GM12878 (cell line): ENCODE measurements around the gene TMEM266. TPM values are rescaled to one million over a fixed set of nuclear protein-coding genes. Genes with fewer than 3 reads are reported as not detected.

Experiments
- ATAC-seq: fragments of 200-7000 bp; cut with Tn5 transposase; 3 replicates; pipeline ENCODE4 v1.9.1; 2020; ENCODE audit warnings: mild to moderate bottlenecking, moderate library complexity
- BruUV-seq: library from RNA; stranded (reverse); fragments of 400-500 nt; replicated peaks from 2 replicates; lab custom pipeline; 2021; lab: Mats Ljungman, UMichigan
- CTCF ChIA-PET: fragments of 300-600 bp; sonication (Branson Sonifier 250); formaldehyde crosslinking; extraction: SDS; loops from one replicate; lab custom pipeline; 2021; ENCODE audit warnings: inconsistent platforms; lab: Yijun Ruan, JAX
- POLR2A ChIA-PET: fragments of 350-600 bp; formaldehyde crosslinking; extraction: SDS; loops from one replicate; lab custom pipeline; 2021; ENCODE audit warnings: inconsistent platforms; lab: Charles Lee
- RAD21 ChIA-PET: fragments of 300-600 bp; sonication (Branson Sonifier 250); formaldehyde crosslinking; loops from one replicate; lab custom pipeline; 2023; ENCODE audit warnings: antibody characterized with exemption; ENCODE audit not compliant: unreplicated experiment; lab: Charles Lee
- SMC1A ChIA-PET: fragments of 300-600 bp; sonication (Branson Sonifier 250); formaldehyde crosslinking; loops from one replicate; lab custom pipeline; 2023; ENCODE audit not compliant: unreplicated experiment, uncharacterized antibody; lab: Charles Lee
- DNase-seq: peaks from one replicate; pipeline ENCODE4 v3.0.0-alpha.2; 2011; ENCODE audit warnings: low read depth, low spot score
- FAIRE-seq: peaks from 3 replicates; lab custom pipeline; 2011; peaks lifted over from hg19 to GRCh38; lab: Jason Lieb, UNC
- H2AFZ ChIP-seq: 2 replicates; pipeline ENCODE4 v1.6.0; 2011; ENCODE audit warnings: low read depth, low read length, control low read depth; ENCODE audit not compliant: control insufficient read depth
- H3K27ac ChIP-seq: 2 replicates; pipeline ENCODE4 v1.5.1; 2011; ENCODE audit warnings: control low read depth; ENCODE audit not compliant: control insufficient read depth, insufficient read depth
- H3K27me3 ChIP-seq, 2 experiments: replicated peaks in 1 of 2; 2 replicates each; pipeline versions ENCODE4 v1.6.0 to v1.6.1; 2011; ENCODE audit warnings: low read length in 1 of 2; ENCODE audit not compliant: control insufficient read depth in 2 of 2, insufficient read depth in 2 of 2
- H3K36me3 ChIP-seq, 2 experiments: 2 replicates each; pipeline ENCODE4 v1.5.1; 2011; ENCODE audit warnings: low read length in 1 of 2; ENCODE audit not compliant: control insufficient read depth in 2 of 2, insufficient read depth in 2 of 2
- H3K4me1 ChIP-seq: 2 replicates; pipeline ENCODE4 v1.6.1; 2011; ENCODE audit warnings: mild to moderate bottlenecking, low read length, moderate library complexity, mixed read lengths; ENCODE audit not compliant: control insufficient read depth, insufficient read depth
- H3K4me2 ChIP-seq: 2 replicates; pipeline ENCODE4 v1.6.0; 2011; ENCODE audit warnings: control low read depth; ENCODE audit not compliant: control insufficient read depth, insufficient read depth
- H3K4me3 ChIP-seq: fragments of 200-600 bp; sonication (generic); 2 replicates; pipeline ENCODE4 v1.5.1; 2016
- H3K79me2 ChIP-seq: 2 replicates; pipeline ENCODE4 v1.6.0; 2011; ENCODE audit warnings: low read length; ENCODE audit not compliant: control insufficient read depth, insufficient read depth
- H3K9ac ChIP-seq: 2 replicates; pipeline ENCODE4 v1.8.0; 2011; ENCODE audit warnings: low read length, control low read depth, mixed read lengths; ENCODE audit not compliant: control insufficient read depth, insufficient read depth
- H3K9me3 ChIP-seq: replicated peaks from 3 replicates; pipeline ENCODE4 v1.5.1; 2011; ENCODE audit warnings: mild to moderate bottlenecking, low read length; ENCODE audit not compliant: control insufficient read depth, insufficient read depth
- H4K20me1 ChIP-seq: 2 replicates; pipeline ENCODE4 v1.6.0; 2011; ENCODE audit not compliant: control insufficient read depth, insufficient read depth
- ASH2L ChIP-seq: fragments of 300-600, 200-600 bp; sonication (generic); IDR thresholded peaks from 2 replicates; pipeline ENCODE4 v1.6.1; 2017; ENCODE audit warnings: low read depth, mild to moderate bottlenecking, borderline replicate concordance
- ATF7 ChIP-seq: fragments of 450-650 bp; IDR thresholded peaks from 2 replicates; pipeline ENCODE4 v1.6.1; 2016; ENCODE audit warnings: low read depth, mild to moderate bottlenecking
- BCL3 ChIP-seq: IDR thresholded peaks from 2 replicates; pipeline ENCODE4 v1.6.1; 2011; ENCODE audit warnings: borderline replicate concordance, low read depth, mild to moderate bottlenecking, moderate library complexity, low read length; ENCODE audit not compliant: insufficient read depth, poor library complexity, severe bottlenecking
- E4F1 ChIP-seq: fragments of 450-650 bp; IDR thresholded peaks from 2 replicates; pipeline ENCODE4 v1.6.1; 2018; ENCODE audit warnings: borderline replicate concordance, mild to moderate bottlenecking; ENCODE audit not compliant: partially characterized antibody
- JUND ChIP-seq: IDR thresholded peaks from 2 replicates; pipeline ENCODE4 v1.6.1; 2012; ENCODE audit warnings: low read depth, mild to moderate bottlenecking, low read length, improper control_type of control experiment, moderate library complexity
- NFIC ChIP-seq: IDR thresholded peaks from 2 replicates; pipeline ENCODE4 v1.6.1; 2012; ENCODE audit warnings: low read depth, mild to moderate bottlenecking, inconsistent platforms, low read length, moderate library complexity
- NRF1 ChIP-seq: conservative IDR thresholded peaks from 2 replicates; pipeline ENCODE4 v1.6.1; 2011; ENCODE audit warnings: mild to moderate bottlenecking, low read depth, low read length, improper control_type of control experiment
- RBBP5 ChIP-seq: fragments of 200-600 bp; sonication (generic); conservative IDR thresholded peaks from 2 replicates; pipeline ENCODE4 v1.6.1; 2016
- SIN3A ChIP-seq: IDR thresholded peaks from 2 replicates; pipeline ENCODE4 v1.6.1; 2012; ENCODE audit warnings: low read depth, low read length, improper control_type of control experiment
- SMARCA5 ChIP-seq: fragments of 450-650 bp; IDR thresholded peaks from 2 replicates; pipeline ENCODE4 v1.6.1; 2017; ENCODE audit warnings: mild to moderate bottlenecking
- SP1 ChIP-seq: IDR thresholded peaks from one replicate; pipeline ENCODE4 v1.6.1; 2011; ENCODE audit warnings: low read depth, low read length
- TAF1 ChIP-seq: IDR thresholded peaks from 2 replicates; pipeline ENCODE4 v1.6.1; 2011; ENCODE audit warnings: mild to moderate bottlenecking, low read depth, low read length, borderline replicate concordance
- TCF3 ChIP-seq: IDR thresholded peaks from 2 replicates; pipeline ENCODE4 v1.6.1; 2012; ENCODE audit warnings: low read depth, mild to moderate bottlenecking, low read length, borderline replicate concordance; ENCODE audit not compliant: insufficient read depth
- YY1 ChIP-seq: IDR thresholded peaks from 2 replicates; pipeline ENCODE4 v1.6.1; 2011; ENCODE audit warnings: low read depth, mild to moderate bottlenecking, low read length
- ZNF687 ChIP-seq: fragments of 450-650 bp; IDR thresholded peaks from 2 replicates; pipeline ENCODE4 v1.6.1; 2017; ENCODE audit warnings: mild to moderate bottlenecking, moderate library complexity
- ZSCAN29 ChIP-seq: fragments of 450-650 bp; IDR thresholded peaks from 2 replicates; pipeline ENCODE4 v1.6.1; 2017; ENCODE audit warnings: mild to moderate bottlenecking, moderate library complexity
- WGBS: methylation state at CpG from one replicate; pipeline ENCODE4 v1.1.6; 2016; ENCODE audit warnings: low lambda C conversion rate; ENCODE audit not compliant: insufficient replicate concordance, insufficient coverage; ENCODE audit errors: missing lambda C conversion rate; 5-methylcytosine and 5-hydroxymethylcytosine counted together
- in situ Hi-C: fragments of 300-500 bp; cut with MboI; formaldehyde crosslinking; loops from 9 replicates; pipeline ENCODE4 v1.14.3; 2018; ENCODE audit warnings: mixed read lengths
- intact Hi-C: fragments of 100-400 bp; cut with micrococcal nuclease; formaldehyde crosslinking; loops from one replicate; pipeline ENCODE4 v1.14.2; 2022; ENCODE audit not compliant: unreplicated experiment
- polyA plus RNA-seq, 11 experiments: library from polyadenylated mRNA; depleted of rRNA in 4 of 11; unstranded in 6 of 11; stranded (reverse) in 5 of 11; fragments of >200 nt; fragmentation: Nextera tagmentation in 4 of 11; fragmentation: Illumina TruSeq in 1 of 11; extraction: Ambion mirVana in 4 of 11; extraction: Trizol in 1 of 11; gene quantifications; 1 replicate in 1 of 11; 2 replicates in 10 of 11; pipeline versions ENCODE4 v1.2.1 to v1.2.3, GENCODE V29; 2011 to 2016; ENCODE audit warnings: inconsistent platforms in 2 of 11, missing spikeins in 2 of 11, low read depth in 1 of 11
- total RNA-seq, 4 experiments: library from RNA; depleted of rRNA in 3 of 4; stranded (reverse); fragments of >200 nt in 3 of 4; fragmentation: Illumina TruSeq in 1 of 4; extraction: Trizol in 1 of 4; gene quantifications; 2 replicates each; pipeline versions ENCODE4 v1.2.1 to v1.2.3, GENCODE V29; 2013 to 2021

Gene TMEM266
- total and polyA plus RNA-seq, 10 of the 15 experiments (the other 5 are each of a cell fraction or from before 2014, with no cell fraction given) = 0.11 to 0.70 (median 0.39) TPM

GRCh38 chr15:76105911-76106310 lies 46.1 kb downstream of the TMEM266 start:
- ChIA-PET POLR2A (no interaction called here), RAD21 (no interaction called here), SMC1A (no interaction called here), CTCF (no interaction called here)
- no TSS peak for BruUV-seq
- Histone ChIP-seq H3K36me3 (no peaks in the 10 kb centered on the region), H3K9me3 (no peaks in the 10 kb centered on the region), H3K27me3 (no peaks in the 10 kb centered on the region; a peak in 1 of 4 replicates), H3K9ac (no peak overlapping the region), H4K20me1 (no peaks in the 10 kb centered on the region), H3K27ac (no peak overlapping the region), H3K4me3 (no peak overlapping the region), H2AFZ (no peak overlapping the region), H3K4me1 (no peaks in the 10 kb centered on the region), H3K4me2 (no peak overlapping the region), H3K79me2 (no peaks in the 10 kb centered on the region)
- no peak for FAIRE-seq
- TF ChIP-seq NRF1 = no peak
- no peak for TF ChIP-seq ZNF687
- TF ChIP-seq SIN3A = no peak
- TF ChIP-seq TCF3 = no peak
- TF ChIP-seq SP1 = no peak
- no peak for TF ChIP-seq E4F1
- TF ChIP-seq SMARCA5 = no peak
- no peak for TF ChIP-seq ASH2L
- TF ChIP-seq JUND = no peak
- no peak for TF ChIP-seq YY1
- TF ChIP-seq NFIC = no peak
- no peak for TF ChIP-seq ZSCAN29
- TF ChIP-seq TAF1 = no peak
- TF ChIP-seq ATF7 = no peak
- no peak for TF ChIP-seq BCL3
- TF ChIP-seq RBBP5 = no peak
- no peak for DNase-seq
- in situ Hi-C loops (no loop called here), intact Hi-C loops (no loop called here)
- 35% methylated on average over 6 of the region's 6 CpGs for WGBS
- ATAC-seq = no peak
